PFSK-1 (cell line): ENCODE measurements around the gene MUTYH.

Source experiments
- POLR2AphosphoS5 ChIP-seq: IDR thresholded peaks from 2 replicates; pipeline ENCODE4 v1.6.1; 2012; ENCODE audit warnings: low read depth, mild to moderate bottlenecking, control low read depth, low read length, moderate library complexity
- SIN3A ChIP-seq: IDR thresholded peaks from 2 replicates; pipeline ENCODE4 v1.6.1; 2012; ENCODE audit warnings: mild to moderate bottlenecking, low read length, moderate library complexity, borderline replicate concordance; ENCODE audit not compliant: insufficient read depth
- TAF1 ChIP-seq: IDR thresholded peaks from 2 replicates; pipeline ENCODE4 v1.6.1; 2012; ENCODE audit warnings: low read length, control low read depth, borderline replicate concordance; ENCODE audit not compliant: insufficient read depth
- TF ChIP-seq, protein P1 (sequence below), 2 experiments: IDR thresholded peaks; 2 replicates each; pipeline versions ENCODE4 v1.6.1 to v1.8.0; 2011 to 2012; ENCODE audit warnings: low read depth in 2 of 2, low read length in 2 of 2, control low read depth in 1 of 2, inconsistent platforms in 1 of 2, mild to moderate bottlenecking in 1 of 2, moderate library complexity in 1 of 2; ENCODE audit not compliant: insufficient read depth in 1 of 2

DNA sequence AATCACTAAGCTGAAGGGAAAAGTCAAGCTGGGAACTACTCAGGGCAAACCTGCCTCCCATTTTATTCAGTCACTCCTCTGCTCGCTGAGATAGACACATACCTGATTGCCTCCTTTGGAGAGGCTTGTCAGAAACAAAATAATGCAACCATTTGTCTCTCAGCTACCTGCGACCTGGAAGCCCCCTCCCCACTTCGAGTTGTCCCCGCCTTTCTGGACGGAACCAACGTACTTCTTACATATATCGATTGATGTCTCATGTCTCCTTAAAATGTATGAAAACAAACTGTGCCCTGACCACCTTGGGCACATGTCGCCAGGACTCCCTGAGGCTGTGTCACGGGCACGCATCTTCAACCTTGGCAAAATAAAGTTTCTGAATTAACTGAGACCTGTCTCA lies 35.0 kb downstream of the MUTYH start:
- TF ChIP-seq, protein P1, sequence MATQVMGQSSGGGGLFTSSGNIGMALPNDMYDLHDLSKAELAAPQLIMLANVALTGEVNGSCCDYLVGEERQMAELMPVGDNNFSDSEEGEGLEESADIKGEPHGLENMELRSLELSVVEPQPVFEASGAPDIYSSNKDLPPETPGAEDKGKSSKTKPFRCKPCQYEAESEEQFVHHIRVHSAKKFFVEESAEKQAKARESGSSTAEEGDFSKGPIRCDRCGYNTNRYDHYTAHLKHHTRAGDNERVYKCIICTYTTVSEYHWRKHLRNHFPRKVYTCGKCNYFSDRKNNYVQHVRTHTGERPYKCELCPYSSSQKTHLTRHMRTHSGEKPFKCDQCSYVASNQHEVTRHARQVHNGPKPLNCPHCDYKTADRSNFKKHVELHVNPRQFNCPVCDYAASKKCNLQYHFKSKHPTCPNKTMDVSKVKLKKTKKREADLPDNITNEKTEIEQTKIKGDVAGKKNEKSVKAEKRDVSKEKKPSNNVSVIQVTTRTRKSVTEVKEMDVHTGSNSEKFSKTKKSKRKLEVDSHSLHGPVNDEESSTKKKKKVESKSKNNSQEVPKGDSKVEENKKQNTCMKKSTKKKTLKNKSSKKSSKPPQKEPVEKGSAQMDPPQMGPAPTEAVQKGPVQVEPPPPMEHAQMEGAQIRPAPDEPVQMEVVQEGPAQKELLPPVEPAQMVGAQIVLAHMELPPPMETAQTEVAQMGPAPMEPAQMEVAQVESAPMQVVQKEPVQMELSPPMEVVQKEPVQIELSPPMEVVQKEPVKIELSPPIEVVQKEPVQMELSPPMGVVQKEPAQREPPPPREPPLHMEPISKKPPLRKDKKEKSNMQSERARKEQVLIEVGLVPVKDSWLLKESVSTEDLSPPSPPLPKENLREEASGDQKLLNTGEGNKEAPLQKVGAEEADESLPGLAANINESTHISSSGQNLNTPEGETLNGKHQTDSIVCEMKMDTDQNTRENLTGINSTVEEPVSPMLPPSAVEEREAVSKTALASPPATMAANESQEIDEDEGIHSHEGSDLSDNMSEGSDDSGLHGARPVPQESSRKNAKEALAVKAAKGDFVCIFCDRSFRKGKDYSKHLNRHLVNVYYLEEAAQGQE (IDR thresholded peaks at IDR 0.05; ENCODE audit: insufficient read depth in 1 of 2, low read depth in 2 of 2, low read length in 2 of 2), result no peak
- TF ChIP-seq POLR2AphosphoS5, result no peak
- no peak for TF ChIP-seq TAF1
- no peak for TF ChIP-seq SIN3A
